ELR (cell line): ENCODE measurements around the gene DPP3.
"Not testable (repeated sequence)": the region's sequence is repeated elsewhere in the genome, so short reads cannot be mapped to it uniquely, and the experiment has no call there.

Experiments used
- DNase-seq: peaks from one replicate; pipeline ENCODE4 v3.0.0-alpha.2; 2015; ENCODE audit warnings: low read depth

Gene DPP3

GRCh38 chr11:66530927-66531709 lies 50.9 kb downstream of the DPP3 start:
- DNase-seq: no peak

GRCh38 chr11:66531841-66532240 lies 51.6 kb downstream of the DPP3 start:
- no peak for DNase-seq

- no peak for DNase-seq
Measured at GRCh38 chr11:66532784-66533183, 52.5 kb downstream of the DPP3 start.

- DNase-seq: no peak
Measured at GRCh38 chr11:66539170-66539869, 59.1 kb downstream of the DPP3 start.

DNA sequence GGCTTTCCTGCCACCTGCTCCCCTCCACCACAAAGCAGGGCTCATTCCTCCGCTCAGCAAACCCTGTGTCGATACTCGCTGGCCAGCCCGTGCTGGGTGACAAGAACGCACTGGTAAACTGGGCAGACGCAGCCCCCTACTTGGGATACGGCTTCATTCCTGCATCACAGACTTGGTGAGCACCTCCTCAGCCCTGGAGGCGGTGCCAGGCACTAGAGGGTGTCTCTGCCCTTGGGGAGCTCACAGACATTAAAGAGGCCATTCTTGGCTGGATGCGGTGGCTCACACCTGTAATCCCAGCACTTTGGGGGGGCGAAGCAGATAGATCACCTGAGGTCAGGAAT lies 59.6 kb downstream of the DPP3 start:
- DNase-seq: no peak

DNA sequence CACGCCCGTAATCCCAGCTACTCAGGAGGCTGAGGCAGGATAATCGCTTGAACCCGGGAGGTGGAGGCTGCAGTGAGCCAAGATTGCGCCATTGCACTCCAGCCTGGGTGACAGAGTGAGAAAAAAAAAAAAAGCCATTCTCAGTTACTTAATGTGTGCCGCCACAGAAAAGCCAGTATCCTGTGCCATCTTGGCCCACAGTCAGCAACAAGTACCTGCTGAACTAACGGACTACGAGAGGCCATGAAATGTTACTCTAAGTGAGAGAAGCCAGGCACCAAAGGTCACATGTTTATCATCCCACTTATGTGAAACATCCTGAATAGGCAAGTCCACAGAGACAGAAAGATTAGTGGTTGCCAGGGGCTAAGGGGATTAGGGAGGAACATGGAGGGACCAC lies 60.4 kb downstream of the DPP3 start:
- not testable (repeated sequence) for DNase-seq

GRCh38 chr11:66541892-66542291 lies 61.7 kb downstream of the DPP3 start:
- DNase-seq: no peak

DNA sequence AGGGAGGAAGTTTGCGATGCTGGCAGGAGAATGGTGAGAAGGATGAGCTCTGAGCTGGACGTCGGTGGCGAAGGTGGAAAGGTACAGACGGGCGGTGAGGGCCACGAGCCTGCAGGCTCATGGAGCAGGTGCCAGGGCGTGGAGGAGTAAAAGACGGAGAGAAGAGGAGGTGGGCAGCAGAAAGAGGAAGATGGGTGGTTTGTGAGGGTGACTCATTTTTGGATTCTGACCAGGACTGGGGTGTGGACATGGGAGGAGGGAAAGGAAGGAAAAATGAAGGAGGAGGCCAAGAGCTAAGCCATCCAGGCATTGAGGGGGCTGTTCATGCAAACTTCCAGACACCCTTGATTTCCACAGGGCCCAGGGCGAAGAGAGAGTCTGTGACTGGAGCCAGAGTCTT lies 62.1 kb downstream of the DPP3 start:
- DNase-seq: peak; percentile 41

- DNase-seq: peak; percentile 55
Measured at GRCh38 chr11:66543263-66544107, 63.3 kb downstream of the DPP3 start.

- not testable (repeated sequence) for DNase-seq
Measured at GRCh38 chr11:66544952-66545351, 64.7 kb downstream of the DPP3 start.

DNA sequence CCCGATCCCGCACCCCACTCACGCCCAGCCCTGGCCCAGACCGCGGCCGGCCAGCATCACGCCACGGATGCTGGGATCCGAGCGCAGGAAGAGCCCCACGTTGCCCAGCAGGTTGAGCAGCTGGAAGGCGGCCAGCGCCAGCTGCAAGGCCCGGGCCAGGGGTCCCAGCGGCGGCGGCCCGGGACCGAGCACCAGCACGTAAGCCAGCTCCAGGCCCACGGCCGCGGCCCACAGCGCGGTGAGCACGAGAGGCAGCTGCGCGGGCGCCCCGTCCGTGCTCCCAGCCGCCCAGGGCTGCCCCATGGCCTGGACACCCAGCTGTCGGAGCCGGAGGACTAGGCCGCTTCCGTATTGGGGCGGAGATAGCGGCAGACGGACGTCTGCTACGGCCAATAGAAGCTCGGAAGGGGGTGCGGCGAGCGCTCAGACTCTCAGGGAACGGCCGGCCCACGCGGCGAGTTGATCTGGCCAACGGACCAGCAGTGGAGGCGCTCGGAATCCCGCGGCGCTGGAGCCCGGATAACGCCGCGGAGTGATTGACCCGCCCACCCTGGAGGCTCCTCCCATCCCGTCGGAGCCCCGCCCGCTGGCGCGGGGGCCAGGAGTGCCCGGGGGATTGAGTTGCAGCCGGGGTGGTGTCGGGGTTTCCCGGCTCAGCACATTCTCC lies 65.6 kb downstream of the DPP3 start, which contains the start of gene ZDHHC24:
Gene ZDHHC24 (minus strand): TSS at position 348 of the 667 bp plus-strand sequence. CDS start 45 bp downstream, at position 303.
- peak; percentile 97 for DNase-seq

- peak; percentile 21 for DNase-seq
Measured at GRCh38 chr11:66546368-66546965, 66.2 kb downstream of the DPP3 start, which contains the start of gene ACTN3. Gene ACTN3 (plus strand): TSS chr11:66546903. CDS start chr11:66546938, 35 bp downstream.

- DNase-seq: no peak
Measured at GRCh38 chr11:66546966-66547661, 66.9 kb downstream of the DPP3 start.

GRCh38 chr11:66547662-66548009 lies 67.4 kb downstream of the DPP3 start:
- no peak for DNase-seq

DNA sequence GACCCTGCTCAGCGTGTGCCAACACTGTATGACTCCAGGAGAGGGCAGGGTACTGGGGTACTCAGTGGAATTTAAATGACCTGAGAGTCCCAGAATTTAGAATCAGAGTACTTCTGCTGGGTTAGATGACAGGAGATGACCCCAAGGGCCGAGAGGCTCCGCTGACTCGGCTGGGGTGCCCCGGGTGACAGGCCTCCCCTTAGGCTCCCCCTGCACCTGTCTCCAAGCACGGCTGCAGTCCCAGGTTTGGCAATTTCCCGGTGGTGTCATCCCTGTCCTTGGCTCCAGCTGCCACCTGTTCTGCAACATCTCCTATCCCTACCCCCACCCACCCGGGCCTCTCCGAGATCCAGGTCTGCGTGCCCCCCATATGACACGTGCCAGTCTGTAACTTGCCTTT lies 67.8 kb downstream of the DPP3 start:
- DNase-seq: no peak

GRCh38 chr11:66548774-66549630 lies 68.8 kb downstream of the DPP3 start:
- no peak for DNase-seq

GRCh38 chr11:66549696-66550095 lies 69.5 kb downstream of the DPP3 start:
- DNase-seq: no peak

- no peak for DNase-seq
Measured at GRCh38 chr11:66550887-66551286, 70.7 kb downstream of the DPP3 start.

DNA sequence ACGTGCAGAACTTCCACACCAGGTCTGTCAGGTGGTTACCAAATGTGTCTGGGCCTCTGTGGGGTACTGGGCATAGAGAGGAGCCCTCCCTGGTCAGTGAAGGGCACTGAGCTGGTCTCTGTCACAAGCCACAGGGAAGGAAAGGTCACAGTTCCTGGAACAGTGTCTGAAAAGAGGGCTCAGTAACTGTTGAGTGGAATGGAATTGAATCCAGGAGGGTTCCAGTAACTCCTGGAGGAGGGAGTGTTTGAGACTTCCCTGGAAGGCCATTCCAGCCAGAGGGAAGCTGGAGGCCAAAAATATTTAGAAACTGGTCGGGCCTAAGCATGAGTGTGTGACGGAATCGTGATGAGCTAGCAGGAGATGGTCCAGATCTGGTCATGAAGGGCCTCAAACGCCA lies 74.4 kb downstream of the DPP3 start:
- no peak for DNase-seq

DNA sequence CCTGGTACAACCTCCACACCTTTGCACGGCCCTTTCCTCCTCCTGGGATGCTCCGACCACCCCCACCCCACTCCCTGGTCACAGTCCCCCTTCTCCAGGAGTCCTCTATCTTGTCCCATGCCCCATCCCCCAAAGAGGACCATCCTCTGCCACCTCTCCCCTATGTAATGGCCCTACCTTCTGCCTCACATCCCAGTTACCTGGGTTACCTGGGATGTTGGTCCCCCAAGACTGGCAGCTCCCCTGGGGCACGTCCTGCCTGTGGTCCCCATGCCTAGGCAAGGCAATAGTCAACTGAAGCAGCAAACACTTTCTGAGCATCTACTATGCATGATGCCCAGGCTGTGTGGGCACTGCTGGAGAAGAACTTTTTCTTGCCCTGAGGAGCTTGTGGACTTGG lies 75.2 kb downstream of the DPP3 start:
- DNase-seq: no peak
